Thoracic aorta (tissue), 2 donors: ENCODE measurements around the gene SORL1. TPM values are rescaled to one million over a fixed set of nuclear protein-coding genes. Genes with fewer than 3 reads are reported as not detected.
A peak's percentile ranks its signal among the peaks of the same experiment; 100 is the strongest.

Source experiments
- ATAC-seq: fragments of 150-250 bp; one replicate; pipeline ENCODE4 v1.8.0; 2017; ENCODE audit warnings: low read depth; ENCODE audit not compliant: insufficient number of reproducible peaks, low FRiP score
- DNase-seq: peaks from one replicate; pipeline ENCODE4 v3.0.0-alpha.2; 2020; ENCODE audit warnings: low spot score
- H3K27ac ChIP-seq, 2 donors: fragments of 200-600 bp; sonication (generic); 1 replicate in 1 of 2; 2 replicates in 1 of 2; pipeline ENCODE4 v1.5.1; 2016; ENCODE audit warnings: mild to moderate bottlenecking in 2 of 2, moderate library complexity in 2 of 2
- H3K27me3 ChIP-seq: fragments of 200-600 bp; sonication (generic); replicated peaks from 2 replicates; pipeline ENCODE4 v1.6.0; 2016; ENCODE audit warnings: mild to moderate bottlenecking; ENCODE audit not compliant: insufficient read depth
- H3K36me3 ChIP-seq: fragments of 200-600 bp; sonication (generic); one replicate; pipeline ENCODE4 v1.5.1; 2016
- H3K4me1 ChIP-seq, 2 donors: fragments of 200-600 bp; sonication (generic); 1 replicate in 1 of 2; 2 replicates in 1 of 2; pipeline versions ENCODE4 v1.5.1 to v1.6.0; 2016; ENCODE audit warnings: low read depth in 2 of 2, mild to moderate bottlenecking in 1 of 2; ENCODE audit not compliant: control insufficient read depth in 1 of 2
- H3K4me3 ChIP-seq: fragments of 200-600 bp; sonication (generic); 2 replicates; pipeline ENCODE4 v1.5.1; 2016; ENCODE audit warnings: mild to moderate bottlenecking
- H3K9me3 ChIP-seq: fragments of 200-600 bp; sonication (generic); 2 replicates; pipeline ENCODE4 v1.5.1; 2016
- CTCF ChIP-seq: fragments of 200-600 bp; sonication (generic); IDR thresholded peaks from one replicate; pipeline ENCODE4 v1.5.1; 2019; ENCODE audit warnings: antibody characterized with exemption
- total RNA-seq, 2 donors: library from RNA; depleted of rRNA; stranded (reverse); fragments of >200 nt; gene quantifications; one replicate each; pipeline versions ENCODE4 v1.1.0 to v1.2.3, GENCODE V29; 2016

Gene SORL1
- total RNA-seq, 2 donors from 2014 or later: 26.9 to 33.0 TPM

GRCh38 chr11:121449626-121450025 is 2.5 kb upstream of the SORL1 start:
- Histone ChIP-seq H3K27me3 (no peaks in the 10 kb centered on the region), H3K4me3 (no peak overlapping the region), H3K36me3 (no peaks in the 10 kb centered on the region), H3K27ac (no peak overlapping the region), H3K9me3 (no peaks in the 10 kb centered on the region), H3K4me1 (peaks cover 7 to 20% of the 10 kb centered on the region in 2 donors)
- ATAC-seq: no peak
- no peak for DNase-seq
- TF ChIP-seq CTCF: no peak

DNA sequence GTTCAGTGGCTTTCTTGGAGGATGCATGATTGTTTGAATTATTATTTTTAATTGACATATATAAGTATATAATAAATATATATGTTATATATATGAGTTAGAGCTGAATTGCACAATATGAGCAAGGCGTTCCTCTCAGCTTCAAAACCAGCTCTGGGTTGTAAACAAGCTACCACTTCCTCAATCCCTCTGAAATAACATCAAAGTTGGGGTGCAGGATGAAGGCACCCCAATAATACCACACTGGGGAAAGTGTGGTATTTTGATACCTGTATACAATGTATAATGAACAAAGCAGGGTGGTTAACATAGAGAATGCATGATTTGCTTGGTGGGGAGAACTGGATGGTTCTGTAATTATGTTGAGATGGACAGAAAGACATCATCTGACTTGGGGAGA is 1.7 kb upstream of the SORL1 start:
- no peak overlapping the region for H3K27ac ChIP-seq

DNA sequence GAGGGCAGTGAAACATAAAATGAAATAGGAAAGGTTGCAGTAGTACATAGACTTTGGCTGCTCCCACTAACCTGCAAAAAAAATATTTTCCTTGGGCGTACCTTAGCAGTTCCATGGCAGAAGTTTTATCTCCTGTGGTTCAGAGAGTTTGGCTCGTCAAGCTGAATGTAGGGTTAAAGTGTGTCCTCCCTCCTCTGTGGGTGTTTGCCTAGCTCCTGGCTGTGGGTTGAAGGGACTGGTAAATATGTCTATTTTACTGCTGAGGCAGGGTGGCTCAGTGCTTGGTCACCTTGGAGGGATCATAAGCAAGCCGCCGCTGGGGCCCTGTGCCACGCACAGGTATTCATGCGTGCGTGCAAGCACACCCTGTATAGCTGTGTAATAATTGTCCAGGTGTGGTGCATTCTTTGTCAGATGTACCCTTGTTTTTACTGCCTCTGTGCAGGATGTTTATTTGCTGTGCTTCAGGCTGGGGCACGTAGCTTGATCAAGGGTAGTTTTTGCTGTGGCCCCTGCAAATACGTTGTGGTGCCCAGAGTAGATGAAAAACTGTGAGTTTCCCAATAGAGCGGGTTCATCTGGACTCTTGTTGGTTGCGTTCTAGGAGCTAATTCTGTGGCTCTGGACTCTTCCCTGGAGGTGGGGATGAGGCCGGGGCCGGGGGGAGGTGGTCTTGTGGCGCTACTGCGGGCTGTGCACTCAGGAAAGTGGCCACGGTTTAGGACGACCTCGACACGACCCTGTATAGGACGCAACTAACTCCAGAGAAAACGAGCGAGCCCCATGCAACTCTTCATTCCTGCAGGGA is 732 bp upstream of the SORL1 start:
- no peaks in the 10 kb centered on the region for H3K36me3 ChIP-seq
- H3K9me3 ChIP-seq: no peaks in the 10 kb centered on the region
- DNase-seq (no peak), ATAC-seq (no peak)
- no peak overlapping the region for H3K27ac ChIP-seq
- no peaks in the 10 kb centered on the region for H3K27me3 ChIP-seq
- peak overlapping the region; percentile 94 for H3K4me3 ChIP-seq
- no peak for TF ChIP-seq CTCF
- peaks cover 7 to 20% of the 10 kb centered on the region in 2 donors for H3K4me1 ChIP-seq

More for the DNA sequence above, 1.7 kb upstream of the SORL1 start:
- ATAC-seq (no peak), DNase-seq (no peak)
- no peaks in the 10 kb centered on the region for H3K36me3 ChIP-seq
- no peaks in the 10 kb centered on the region for H3K27me3 ChIP-seq
- H3K9me3 ChIP-seq: no peaks in the 10 kb centered on the region
- TF ChIP-seq CTCF: no peak
- H3K4me3 ChIP-seq: no peak overlapping the region
- H3K4me1 ChIP-seq: peaks cover 7 to 20% of the 10 kb centered on the region in 2 donors

DNA sequence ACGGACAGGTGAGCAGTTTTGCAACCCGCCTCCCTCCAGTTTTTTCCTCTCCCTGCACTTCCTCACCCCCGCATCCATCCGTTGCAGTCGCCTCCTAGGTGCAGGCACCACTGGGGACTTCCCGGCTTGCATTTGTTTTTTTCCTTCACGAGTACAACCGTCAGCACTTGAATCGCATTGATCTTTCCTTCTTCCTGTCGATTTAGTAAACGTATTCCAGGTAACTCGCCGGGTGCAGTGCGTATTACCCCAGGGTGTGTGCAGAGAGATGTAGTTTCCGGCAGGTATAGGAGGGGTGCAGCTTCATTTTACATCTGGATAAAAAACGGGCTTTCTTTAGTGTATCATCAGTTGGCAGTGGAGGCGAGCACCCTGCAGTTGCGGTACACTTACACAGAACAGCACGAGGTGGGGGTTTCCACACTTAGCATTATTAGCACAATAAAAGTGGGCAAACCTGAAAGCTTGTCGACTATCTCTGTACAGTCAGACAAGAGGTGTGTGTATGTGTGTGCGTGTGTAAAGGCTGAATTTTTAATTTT is 566 bp downstream of the SORL1 start, which contains the start of gene SORL1-AS1:
TSS of gene SORL1-AS1 (minus strand) at position 359 of the 542 bp plus-strand sequence.
- no peaks in the 10 kb centered on the region for H3K27me3 ChIP-seq
- no peak within 1 kb of the TSS for H3K27ac ChIP-seq
- DNase-seq (no peak), ATAC-seq (no peak)
- no peaks in the 10 kb centered on the region for H3K9me3 ChIP-seq
- no peaks in the 10 kb centered on the region for H3K36me3 ChIP-seq
- H3K4me1 ChIP-seq: peaks cover 7 to 20% of the 10 kb centered on the region in 2 donors
- TF ChIP-seq CTCF: no peak
- H3K4me3 ChIP-seq: peak within 1 kb of the TSS; percentile 94

DNA sequence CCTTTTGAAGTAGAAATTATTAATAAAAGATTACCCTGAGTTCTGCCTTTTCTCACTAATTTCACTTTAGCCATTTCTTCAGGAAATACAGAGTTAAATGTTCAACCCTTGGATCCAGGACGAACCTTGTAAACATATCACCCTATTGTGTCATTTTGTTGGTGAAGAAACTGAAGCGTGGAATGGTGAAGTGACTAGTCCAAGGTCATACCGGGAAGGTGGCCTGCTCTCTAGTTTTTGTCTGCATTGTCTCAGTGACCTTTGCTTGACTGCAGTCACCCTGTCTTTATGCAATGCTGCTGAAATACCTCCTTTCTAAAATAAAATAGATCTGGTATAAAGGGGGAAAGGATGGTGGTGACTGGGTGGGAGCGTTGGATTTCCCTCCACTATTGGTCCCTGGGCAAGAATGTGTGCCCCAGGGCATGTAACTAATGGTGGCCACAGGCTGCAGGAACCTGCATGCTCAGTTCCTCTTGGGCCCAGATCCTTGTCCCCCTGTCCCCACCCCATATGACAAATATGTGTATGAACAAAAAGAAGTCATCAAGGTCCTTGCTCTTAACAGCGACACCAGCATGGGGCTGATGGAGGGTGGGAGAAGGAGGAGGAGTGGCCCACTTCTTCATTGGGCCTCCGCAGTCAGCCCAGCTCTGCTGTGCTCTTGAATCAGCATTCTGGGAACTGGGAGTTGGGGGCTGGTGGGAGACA is 1.6 kb downstream of the SORL1 start:
- Histone ChIP-seq H3K27ac (no peak overlapping the region), H3K4me1 (peaks cover 7 to 20% of the 10 kb centered on the region in 2 donors), H3K4me3 (peak overlapping the region; percentile 94), H3K27me3 (no peaks in the 10 kb centered on the region), H3K9me3 (no peaks in the 10 kb centered on the region), H3K36me3 (no peaks in the 10 kb centered on the region)
- DNase-seq (no peak), ATAC-seq (no peak)
- TF ChIP-seq CTCF: no peak
